Pons (tissue), 1 donor: ENCODE measurements around the gene C11orf65.

Source experiments
- DNase-seq: peaks from one replicate; pipeline ENCODE4 v3.0.0-alpha.2; 2016; ENCODE audit warnings: low spot score

Gene C11orf65, protein sequence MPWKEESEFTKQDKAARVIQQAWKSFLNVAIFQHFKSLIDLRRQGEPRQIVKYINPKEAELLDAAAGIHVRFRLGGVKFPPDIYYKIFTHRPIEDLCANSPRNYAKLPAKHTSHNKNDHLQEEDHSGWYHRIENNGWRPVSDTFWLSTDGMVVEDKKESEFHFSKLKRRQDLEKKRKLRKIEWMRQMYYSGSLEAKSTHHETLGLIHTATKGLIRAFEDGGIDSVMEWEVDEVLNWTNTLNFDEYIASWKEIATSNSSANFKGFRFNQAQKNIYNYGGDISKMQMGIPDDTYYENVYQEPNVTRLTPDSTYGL

DNA sequence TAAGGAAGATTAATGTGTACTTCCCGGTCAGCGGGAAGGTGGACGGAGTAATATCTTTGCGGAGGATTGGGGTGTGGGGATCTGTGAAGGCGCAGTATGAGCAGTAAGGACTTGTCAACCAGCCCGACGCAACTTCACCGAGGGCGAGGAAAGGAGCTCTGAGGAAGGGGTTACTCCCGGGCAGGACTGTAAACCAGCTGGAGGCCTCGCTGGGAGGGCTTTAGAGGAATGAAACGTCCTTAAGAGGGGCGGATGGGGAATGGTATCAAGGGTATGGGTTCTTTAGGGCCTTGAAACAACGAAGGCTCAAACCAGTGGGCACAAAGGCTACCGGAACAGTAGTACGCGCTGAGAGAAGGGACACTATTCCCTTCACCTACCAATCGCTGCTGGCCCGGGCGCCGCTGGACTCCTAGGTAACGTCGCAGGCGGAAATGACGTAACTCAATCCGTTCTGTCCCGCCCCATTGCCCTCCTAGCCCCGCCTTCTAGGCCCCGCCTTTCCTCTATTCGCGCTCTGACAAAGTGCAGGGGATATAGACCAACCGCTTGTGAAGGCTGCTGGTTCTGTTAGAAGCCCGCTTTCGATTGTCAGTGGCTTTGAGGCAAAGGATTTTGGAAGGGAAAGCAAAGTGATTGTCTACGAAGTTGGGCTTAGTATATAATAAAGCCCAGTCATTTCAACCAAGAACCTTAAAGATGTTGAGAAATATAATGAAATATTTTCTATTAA is at the start of gene C11orf65:
Gene C11orf65 (minus strand): TSS at position 439 of the 733 bp plus-strand sequence. CDS start 5,970 bp downstream, outside the sequence.
- peak; percentile 99 for DNase-seq

DNA sequence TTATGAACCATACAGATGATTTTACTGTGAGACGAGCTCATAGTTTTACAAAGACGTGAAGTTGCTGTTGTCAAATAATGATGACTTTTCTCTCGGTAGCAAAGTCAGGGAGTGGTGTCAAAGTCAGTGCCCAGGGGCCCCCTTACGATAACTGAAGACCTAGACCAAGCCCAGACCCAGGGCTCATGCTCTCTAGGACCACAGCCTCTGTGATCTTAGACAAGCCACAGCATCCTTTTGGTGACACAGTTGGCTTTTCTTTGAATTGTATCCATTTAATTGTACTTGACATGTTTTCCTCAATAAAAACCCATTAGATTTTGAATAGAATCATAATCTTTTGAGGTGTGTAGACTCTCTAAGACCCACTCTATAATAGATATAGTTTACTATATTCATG is 48.8 kb upstream of the C11orf65 start:
- DNase-seq, result no peak

DNA sequence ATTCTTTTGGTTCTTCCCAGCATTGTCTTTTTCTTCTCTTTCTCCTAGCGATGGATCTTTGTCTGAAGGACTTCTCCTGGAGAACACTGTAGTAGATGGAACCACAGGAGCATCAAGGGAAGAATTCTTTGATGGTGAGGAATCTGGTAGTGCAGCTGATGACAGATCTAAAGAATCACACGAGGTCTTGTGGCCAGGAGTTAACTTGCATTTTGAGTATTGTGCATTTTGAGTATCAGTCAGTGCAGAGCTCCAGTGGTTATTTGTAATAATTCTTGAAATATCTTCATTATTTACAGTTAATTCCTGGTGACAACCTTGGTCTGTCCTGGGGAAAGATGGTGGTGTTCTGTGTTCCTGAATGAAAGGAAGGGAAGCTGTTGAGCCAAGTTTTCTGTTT is 45.4 kb upstream of the C11orf65 start:
- no peak for DNase-seq

DNA sequence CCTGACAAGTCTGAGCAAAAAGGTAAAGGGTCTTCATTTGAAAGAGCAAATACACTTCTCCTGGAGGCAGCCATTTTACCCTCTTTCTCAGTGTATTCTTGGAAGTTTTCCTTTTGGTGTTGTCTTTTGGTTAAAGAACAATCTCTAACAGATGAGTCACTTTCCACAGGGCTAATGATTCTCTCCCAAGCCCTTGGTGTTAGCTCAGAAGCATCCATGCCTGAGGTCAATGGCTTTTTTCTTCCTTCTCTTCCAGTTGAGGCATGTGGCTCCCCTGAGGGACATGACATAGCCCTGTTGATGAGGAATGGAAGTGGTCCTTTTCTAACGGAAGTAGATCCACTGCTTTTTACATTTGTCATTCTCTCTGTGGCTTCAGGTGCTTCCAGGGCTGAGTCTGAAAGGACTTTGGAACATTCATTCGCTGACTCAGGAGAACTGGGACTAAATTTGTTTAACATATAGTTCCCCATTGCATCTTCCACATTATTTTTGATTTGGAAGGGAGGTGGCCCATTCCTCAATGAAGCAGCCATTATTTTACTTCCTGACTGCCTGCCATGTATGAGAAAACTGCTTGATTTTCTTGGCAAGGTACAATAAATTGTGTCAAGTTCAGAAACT is 44.6 kb upstream of the C11orf65 start:
- no peak for DNase-seq

DNA sequence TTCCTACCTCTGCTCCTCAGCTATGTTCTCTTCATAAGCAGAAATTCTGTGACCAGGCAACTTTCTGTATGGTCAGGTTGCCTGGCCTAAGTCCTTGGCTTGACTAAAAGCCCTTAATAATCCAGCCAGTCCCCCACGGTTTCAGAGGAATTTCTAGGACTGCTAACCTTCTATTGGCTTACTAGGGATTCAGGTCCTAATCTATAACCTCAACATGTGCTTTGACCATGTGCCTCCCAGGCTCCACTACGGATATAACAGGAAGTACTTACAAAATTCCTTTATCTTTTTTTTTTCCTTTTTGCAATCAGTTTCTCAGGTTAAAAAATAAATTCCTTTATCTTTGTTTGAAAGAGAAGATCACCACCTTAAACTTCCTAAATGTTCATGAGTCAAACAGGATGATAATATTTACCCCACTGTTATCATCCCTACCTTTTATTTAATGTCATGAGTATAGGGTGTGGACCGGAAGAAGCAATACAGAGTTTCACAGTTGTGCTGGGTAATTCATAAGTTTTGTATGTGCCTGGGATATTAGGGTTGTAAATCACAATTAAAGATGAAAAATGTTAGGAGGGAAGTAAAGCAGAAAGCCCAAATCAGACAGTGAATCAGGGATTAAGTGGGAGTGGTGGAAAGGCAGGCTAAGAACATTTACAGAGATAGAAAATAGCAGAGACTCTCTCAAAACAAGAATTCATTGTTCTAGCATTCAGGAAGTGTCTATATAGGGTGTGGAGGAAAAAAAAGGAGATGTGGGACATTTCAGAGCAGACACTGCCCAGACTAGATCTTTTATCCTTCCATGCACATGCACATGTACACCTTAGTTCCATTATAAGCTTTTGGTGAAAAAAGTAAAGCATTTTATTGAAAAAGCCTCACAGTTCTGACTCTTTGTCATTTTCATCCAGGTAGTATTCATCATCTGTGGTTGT is 41.6 kb upstream of the C11orf65 start:
- DNase-seq, result no peak

DNA sequence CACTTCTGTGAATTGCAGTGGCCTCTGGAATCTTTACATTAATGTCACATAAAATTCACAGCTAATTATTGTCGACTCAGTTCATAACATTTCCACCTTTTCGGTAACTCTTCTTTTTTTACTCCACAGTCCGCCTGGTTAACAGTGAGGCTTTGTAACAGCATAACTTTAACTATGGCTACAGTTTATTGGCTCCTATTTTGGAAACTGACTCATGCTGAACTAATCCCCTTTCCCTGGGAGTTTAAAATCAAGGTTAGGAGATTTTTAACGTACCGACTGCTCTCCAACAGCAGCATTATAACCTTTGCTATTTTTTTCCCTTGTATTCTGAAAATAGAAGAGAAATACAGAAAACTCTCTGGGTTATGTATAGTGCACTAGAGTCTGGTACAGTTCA is 34.1 kb upstream of the C11orf65 start:
- DNase-seq, result no peak

DNA sequence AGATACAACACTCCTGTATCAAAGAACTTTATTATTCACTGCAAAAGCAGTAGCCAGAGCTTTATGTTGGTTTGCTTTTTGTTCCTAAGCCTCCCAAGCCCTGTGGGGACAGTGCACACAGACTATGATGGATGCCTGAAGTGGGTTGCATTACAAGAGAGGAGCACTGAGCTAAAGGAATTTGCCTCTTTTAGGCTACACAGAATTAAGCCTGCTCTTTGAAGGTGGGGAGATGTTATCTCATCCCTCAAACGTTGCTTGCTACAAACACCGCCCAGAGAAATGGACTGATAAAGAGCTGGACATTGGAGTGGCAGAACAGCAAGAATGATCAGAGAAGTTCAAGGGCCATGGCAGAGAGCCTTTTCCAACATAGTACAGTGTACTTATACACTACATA is 33.4 kb upstream of the C11orf65 start:
- DNase-seq, result no peak

DNA sequence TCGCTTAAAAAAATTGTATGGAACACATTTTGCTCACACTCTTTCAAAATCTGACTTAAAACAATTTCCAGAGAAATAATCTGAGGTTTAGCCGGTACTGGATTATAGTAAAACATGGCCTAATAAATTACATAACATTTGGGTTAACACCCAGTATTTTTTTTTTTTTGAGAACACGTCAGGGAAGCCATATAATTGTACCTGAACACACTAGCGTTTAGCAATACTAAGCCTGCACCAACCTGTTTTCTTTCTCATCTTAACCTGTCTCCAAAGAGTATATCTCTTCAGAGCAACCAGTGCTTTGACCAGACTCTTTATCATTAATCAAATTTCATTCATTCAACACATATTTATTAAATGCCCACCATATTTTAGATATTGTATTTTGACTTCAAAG is 32.8 kb upstream of the C11orf65 start:
- DNase-seq, result no peak

DNA sequence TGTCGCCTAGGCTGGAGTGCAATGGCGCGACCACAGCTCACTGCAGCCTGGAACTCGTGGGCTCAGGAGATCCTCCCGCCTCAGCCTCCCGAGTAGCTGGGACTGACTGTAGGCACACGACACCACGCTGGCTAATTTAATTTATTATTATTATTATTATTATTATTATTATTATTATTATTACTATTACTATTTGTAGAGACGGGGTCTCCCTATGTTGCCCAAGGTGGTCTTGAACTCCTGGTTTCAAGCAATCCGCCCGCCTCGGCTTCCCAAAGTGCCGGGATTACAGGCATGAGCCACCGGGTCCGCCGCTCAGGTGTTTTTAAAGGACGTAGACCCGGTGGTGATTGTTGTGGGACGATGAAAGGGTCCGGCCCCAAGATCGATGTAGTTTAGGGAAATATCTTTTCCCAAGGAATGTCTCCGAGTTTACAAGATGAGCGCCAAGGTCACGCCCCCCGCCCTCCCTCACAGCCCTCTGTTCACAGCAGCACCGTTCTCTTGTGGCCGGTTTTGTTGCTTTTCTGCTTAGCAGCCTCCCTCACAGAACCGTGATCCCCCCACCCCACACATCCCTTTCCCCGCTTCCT is 31.6 kb upstream of the C11orf65 start:
- DNase-seq, result no peak

DNA sequence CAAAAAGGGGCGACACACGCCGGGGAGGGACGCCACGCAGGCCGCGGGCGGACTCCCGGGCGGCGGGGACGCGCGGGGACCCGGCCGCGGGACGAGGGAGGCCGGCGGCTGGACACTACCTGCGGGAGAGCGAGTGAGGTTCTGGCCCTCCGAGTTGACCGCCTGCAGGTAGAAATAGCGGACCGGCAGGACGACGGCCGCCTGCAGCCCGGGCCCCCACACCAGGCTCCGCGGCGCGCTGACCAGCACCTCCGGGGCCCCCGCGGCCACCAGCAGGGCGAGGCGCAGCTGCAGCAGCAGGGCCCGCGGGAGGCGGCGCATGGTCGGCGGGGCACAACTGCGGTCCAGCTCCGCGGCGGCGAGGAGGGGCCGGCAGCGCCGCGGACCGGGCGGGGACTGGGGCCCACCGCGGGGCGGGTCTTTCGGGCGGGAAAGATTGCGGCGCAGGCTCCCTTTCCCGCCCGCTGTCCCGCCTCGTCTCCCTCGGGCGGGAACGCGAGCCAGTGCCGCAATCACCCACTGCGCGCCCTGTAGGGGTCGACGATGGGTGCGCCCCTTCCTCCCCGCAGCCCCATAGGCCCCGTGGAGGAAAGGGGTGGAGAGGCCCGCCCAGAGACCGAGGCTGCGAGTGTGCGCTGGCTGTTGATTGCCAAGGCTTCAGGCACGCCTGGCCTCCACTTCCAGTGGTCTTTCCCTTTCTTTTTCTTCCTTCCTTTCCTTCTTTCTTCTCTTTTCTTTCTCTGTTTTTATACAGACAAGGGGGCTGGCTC is 30.9 kb upstream of the C11orf65 start, which contains the start of gene POGLUT3:
Gene POGLUT3 (minus strand): TSS at position 339 of the 770 bp plus-strand sequence. CDS start 18 bp downstream, at position 321.
- DNase-seq, result peak; percentile 10

DNA sequence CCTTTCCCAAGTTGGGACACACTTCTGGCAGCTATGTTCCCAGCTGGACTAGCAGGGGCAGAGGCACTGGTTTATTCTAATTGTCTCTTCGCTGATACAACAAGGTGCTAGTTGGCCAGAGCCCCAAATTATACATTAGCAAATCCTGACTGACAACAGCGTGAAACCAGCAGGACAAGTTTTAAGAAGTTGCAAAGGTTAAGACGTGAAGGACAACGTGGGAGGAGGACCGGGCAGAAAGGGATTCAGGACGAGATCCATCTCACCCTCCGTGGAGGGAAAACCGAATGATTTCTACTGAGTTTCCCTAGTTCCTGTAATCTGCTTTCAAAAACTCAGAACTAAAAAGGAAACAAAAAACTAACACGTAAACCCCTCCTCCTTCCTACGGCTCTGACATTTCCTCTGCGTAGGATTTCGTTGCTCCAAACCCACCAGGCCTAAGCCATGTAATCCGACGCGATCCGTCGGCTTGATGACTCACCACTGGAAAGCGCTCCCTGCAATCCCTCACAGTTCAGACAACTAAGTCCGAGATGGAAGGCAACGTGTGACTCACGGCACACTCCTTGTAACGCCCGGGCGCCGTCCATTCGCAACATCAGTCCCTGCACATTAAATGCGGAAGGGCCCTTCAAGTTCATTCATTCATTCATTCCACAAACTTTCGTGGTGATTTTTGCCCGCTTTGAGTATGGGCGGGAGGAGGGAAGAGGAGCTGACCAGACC is 30.2 kb upstream of the C11orf65 start:
- DNase-seq, result peak; percentile 74

DNA sequence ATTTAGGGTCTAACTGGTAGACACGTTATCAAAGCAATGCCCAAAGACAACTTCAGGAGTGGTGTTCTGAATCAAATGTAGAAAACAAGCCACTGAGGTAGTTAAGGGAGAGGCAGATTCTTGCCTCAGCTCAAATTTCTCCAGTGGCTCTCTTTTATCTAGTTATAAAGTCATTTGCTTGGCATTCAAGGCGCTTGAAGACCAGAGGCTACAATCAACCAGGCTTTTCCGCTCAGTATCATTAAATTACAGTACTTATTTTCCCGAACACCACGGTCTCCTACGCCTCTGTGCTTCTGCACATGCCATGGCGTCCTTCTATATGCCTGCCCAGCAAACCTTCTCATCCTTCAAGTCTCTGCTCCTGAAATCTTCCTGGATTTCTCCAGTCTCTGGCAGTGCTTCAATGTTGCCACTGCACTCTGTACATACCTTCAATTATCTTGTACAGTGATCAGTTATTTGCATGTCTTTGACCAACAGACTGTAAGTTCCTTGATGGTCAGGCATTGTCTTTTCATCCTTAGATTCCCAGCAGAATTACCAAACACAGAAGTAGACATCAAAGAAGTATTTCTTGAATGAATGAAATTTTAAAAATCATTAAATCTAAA is 29.4 kb upstream of the C11orf65 start:
- DNase-seq, result no peak

DNA sequence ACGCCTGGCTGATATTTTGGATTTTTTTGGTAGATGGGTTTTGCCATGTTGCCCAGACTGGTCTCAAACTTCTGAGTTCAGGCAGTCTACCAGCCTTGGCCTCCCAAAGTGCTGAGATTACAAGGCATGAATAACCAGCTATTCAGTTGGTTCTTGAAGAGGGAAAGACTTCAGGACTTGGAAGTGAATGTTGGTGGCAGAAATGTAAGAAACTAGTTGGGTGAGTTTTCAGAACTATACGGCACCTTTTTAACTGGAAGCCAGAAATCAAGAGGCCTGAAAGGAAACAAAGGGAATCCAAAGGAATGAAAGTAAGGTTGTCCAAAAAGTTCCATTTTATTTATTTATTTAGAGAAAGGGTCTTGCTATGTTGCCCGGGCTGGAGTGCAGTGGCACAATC is 28.0 kb upstream of the C11orf65 start:
- no peak for DNase-seq

DNA sequence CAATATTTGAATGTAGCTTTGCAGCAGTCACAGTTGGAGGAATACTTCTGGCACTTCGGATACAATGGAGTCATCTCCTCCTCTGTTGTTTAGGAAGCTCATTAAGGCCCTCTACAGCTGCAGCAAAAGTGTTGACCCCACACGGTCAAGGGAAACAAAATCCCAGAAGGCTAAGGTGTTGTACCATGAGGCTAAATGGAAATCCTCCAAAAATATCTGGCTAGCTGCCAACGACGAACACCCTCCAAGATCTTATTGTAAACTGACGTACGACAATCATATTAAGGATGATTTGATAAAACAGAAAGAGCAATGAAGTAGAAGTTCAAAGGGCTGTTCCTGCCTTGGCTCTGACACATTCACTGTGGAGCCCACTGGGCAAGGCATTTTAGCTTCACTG is 26.9 kb upstream of the C11orf65 start:
- no peak for DNase-seq

DNA sequence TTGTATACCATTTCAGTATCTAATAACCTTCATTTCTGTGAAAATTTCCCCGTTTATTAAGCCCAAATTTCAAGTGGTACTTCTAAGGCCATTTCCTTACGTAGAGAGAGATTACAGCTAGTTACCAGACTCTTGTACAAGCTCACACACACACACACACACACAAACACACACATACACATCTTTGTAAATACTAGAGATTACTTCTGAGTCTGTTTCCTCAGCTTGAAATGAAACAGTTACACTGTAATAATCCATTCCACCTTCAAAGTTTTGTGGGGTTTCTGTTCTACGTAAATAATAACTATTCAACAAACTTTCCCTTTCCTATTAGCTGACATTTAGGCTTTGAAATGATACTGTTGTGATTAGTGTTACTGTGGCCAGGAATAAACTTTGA is 24.6 kb upstream of the C11orf65 start:
- DNase-seq, result no peak

DNA sequence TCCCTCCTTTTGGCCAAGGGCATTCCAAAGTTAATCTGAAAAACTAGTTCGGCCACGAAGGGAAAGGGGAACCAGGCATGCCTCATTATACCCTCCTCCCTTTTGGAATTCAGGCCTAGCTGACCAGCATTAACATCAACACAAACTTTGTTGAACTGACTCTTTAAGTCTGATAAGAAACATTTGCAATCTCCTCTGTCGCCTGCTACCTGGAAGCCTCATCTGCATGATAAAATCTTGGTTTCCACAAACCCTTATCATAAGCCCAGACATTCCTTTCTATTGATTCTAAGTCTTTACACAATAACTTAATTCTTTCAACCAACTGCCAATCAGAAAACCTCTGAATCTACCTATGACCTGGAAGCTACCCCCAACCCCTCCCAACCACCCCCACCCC is 19.5 kb upstream of the C11orf65 start:
- no peak for DNase-seq

DNA sequence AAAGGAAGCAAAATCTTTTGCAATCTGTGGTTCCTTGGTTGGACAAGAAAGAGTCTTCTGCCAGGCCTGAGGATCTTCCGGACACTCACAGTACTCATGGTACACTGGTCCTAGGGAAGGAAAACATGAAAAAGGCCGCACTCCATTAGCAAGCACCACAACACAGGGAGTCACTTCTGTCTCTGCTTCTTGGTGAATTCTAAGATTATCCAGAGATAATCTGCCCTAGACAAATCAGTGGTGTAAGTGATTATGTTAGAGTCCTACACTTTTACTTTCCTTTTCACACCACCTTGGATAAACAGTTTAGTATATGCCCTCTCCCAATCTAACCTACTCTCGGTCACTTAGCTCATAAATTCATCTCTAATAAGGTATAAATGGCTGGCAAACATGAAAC is 19.0 kb upstream of the C11orf65 start:
- no peak for DNase-seq

DNA sequence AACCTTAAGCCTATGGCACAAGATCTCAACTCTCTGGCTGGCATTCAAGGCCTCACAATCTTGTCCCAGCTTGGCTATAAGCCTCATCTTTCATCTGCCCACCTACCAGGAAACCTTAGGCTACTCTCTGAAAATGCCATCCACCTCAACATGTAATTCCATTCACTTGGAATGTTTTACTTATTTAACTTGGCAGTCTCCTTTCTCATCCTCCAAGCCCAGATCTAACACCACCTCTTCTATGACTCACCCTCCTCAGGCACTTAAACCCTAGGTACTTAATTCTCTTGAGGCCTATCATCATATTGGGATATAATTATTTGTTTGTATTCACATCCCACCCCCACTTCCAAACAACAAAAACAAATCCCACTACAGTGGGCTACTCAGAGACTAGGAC is 15.8 kb upstream of the C11orf65 start:
- DNase-seq, result no peak

DNA sequence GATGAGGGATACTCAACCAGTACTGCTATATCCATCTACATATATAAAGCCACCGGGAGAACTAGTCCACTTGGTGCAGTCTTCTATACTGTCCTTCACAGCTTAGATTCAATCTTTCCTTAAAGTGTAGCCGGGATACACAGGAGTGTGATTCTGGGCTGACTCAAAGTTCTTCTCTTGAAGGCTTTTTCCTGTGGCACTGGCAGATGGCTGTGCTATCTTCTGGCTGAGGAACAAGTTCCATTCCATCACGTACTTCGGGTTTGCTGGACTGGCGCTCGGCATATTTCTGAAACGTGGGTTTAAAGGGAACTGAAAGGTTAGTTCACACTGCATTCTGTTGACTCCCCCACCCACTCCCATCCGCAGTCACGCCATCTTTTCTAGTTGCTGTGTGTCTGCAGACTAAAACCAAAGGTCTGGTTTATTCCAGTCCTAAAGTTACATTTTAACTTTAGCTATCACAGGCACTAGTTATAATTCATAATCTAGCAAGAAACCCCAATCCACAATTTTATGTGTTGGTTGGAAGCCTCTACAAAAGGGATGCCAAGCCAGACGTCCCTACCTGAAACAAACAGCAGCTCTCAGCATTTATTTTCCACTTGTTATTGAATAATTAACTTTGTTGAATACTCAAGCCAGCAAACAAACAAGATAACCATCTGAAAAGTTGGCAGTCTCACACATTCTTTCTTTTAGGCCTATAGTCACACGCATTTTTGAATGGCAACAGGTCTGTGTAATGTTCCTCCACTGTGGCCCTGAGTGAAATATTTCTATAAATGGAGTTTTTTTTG is 7.5 kb upstream of the C11orf65 start:
- no peak for DNase-seq
